GM23338 (cell line): ENCODE data around the gene CEP44. TPM values are rescaled to one million over a fixed set of nuclear protein-coding genes. Genes with fewer than 3 reads are reported as not detected.

Source experiments
- ATAC-seq: fragments of 200-7000 bp; cut with Tn5 transposase; 3 replicates; pipeline ENCODE4 v1.9.1; 2020
- DNase-seq: peaks from one replicate; pipeline ENCODE4 v3.0.0-alpha.2; 2015; ENCODE audit warnings: low spot score
- H2AFZ ChIP-seq: fragments of 200-600 bp; sonication (generic); 2 replicates; pipeline ENCODE4 v1.8.0; 2016; ENCODE audit warnings: antibody characterized with exemption, mild to moderate bottlenecking, moderate library complexity
- H3F3A ChIP-seq: fragments of 200-600 bp; sonication (generic); replicated peaks from 2 replicates; pipeline ENCODE4 v1.8.0; 2017; ENCODE audit warnings: antibody characterized with exemption, mixed run types, low read depth
- H3K27ac ChIP-seq: fragments of 200-600 bp; sonication (generic); 2 replicates; pipeline ENCODE4 v1.6.1; 2016; ENCODE audit warnings: low read depth
- H3K27me3 ChIP-seq: fragments of 200-600 bp; sonication (generic); 2 replicates; pipeline ENCODE4 v1.8.0; 2016; ENCODE audit warnings: mild to moderate bottlenecking, mixed run types, moderate library complexity; ENCODE audit not compliant: insufficient read depth
- H3K36me3 ChIP-seq: fragments of 200-600 bp; sonication (generic); 2 replicates; pipeline ENCODE4 v1.8.0; 2016; ENCODE audit warnings: mild to moderate bottlenecking; ENCODE audit not compliant: insufficient read depth
- H3K4me1 ChIP-seq: fragments of 200-600 bp; sonication (generic); 2 replicates; pipeline ENCODE4 v1.8.0; 2016; ENCODE audit warnings: mild to moderate bottlenecking, moderate library complexity; ENCODE audit not compliant: insufficient read depth
- H3K4me2 ChIP-seq: fragments of 200-600 bp; sonication (generic); 2 replicates; pipeline ENCODE4 v1.7.1; 2017; ENCODE audit warnings: mixed run types
- H3K4me3 ChIP-seq: fragments of 200-600 bp; sonication (generic); 2 replicates; pipeline ENCODE4 v1.6.1; 2016; ENCODE audit warnings: mixed run types
- H3K79me2 ChIP-seq: fragments of 200-600 bp; sonication (generic); replicated peaks from 2 replicates; pipeline ENCODE4 v1.8.0; 2017; ENCODE audit warnings: mild to moderate bottlenecking; ENCODE audit not compliant: insufficient read depth
- H3K9me2 ChIP-seq: fragments of 200-600 bp; sonication (generic); 2 replicates; pipeline ENCODE4 v1.8.0; 2017; ENCODE audit not compliant: insufficient read depth
- H4K20me1 ChIP-seq: fragments of 200-600 bp; sonication (generic); replicated peaks from 2 replicates; pipeline ENCODE4 v1.8.0; 2017; ENCODE audit warnings: mild to moderate bottlenecking; ENCODE audit not compliant: insufficient read depth
- H3K27ac Mint-ChIP-seq: 2 replicates; pipeline ENCODE4 v1.8.0; 2020; ENCODE audit warnings: inconsistent platforms, mild to moderate bottlenecking, moderate library complexity, mixed read lengths
- H3K27me3 Mint-ChIP-seq: 3 replicates; pipeline ENCODE4 v1.8.0; 2022; ENCODE audit warnings: low read depth, mild to moderate bottlenecking, moderate library complexity, mixed read lengths, inconsistent platforms; ENCODE audit not compliant: insufficient read depth, poor library complexity
- H3K36me3 Mint-ChIP-seq: 3 replicates; pipeline ENCODE4 v1.8.0; 2021; ENCODE audit warnings: low read depth, mild to moderate bottlenecking, inconsistent platforms, moderate library complexity, mixed read lengths
- H3K4me1 Mint-ChIP-seq: 3 replicates; pipeline ENCODE4 v1.8.0; 2020; ENCODE audit warnings: mild to moderate bottlenecking, inconsistent platforms, mixed read lengths
- H3K4me3 Mint-ChIP-seq: 3 replicates; pipeline ENCODE4 v1.8.0; 2021; ENCODE audit warnings: moderate library complexity, mild to moderate bottlenecking, inconsistent platforms, mixed read lengths
- H3K9me3 Mint-ChIP-seq: 3 replicates; pipeline ENCODE4 v1.8.0; 2020; ENCODE audit warnings: moderate library complexity, mild to moderate bottlenecking, inconsistent platforms, mixed read lengths
- CREB1 ChIP-seq: fragments of 250-450 bp; sonication (Bioruptor Pico); IDR thresholded peaks from 2 replicates; pipeline ENCODE4 v1.5.0; 2020; ENCODE audit warnings: low read depth, mild to moderate bottlenecking, moderate library complexity
- CTCF ChIP-seq, 2 experiments: fragments of 200-600 bp in 1 of 2; sonication (generic) in 1 of 2; conservative IDR thresholded peaks; 2 replicates each; pipeline versions ENCODE4 v1.5.1 to v1.6.1; 2016 to 2017; ENCODE audit warnings: antibody characterized with exemption in 2 of 2, low read depth in 2 of 2, mild to moderate bottlenecking in 2 of 2, moderate library complexity in 1 of 2
- ETS1 ChIP-seq: IDR thresholded peaks from 2 replicates; pipeline ENCODE4 v1.6.1; 2016; ENCODE audit warnings: antibody characterized with exemption
- EZH2 ChIP-seq: fragments of 200-600 bp; sonication (generic); IDR thresholded peaks from one replicate; pipeline ENCODE4 v1.8.0; 2017; ENCODE audit warnings: antibody characterized with exemption, mild to moderate bottlenecking, low read depth; ENCODE audit not compliant: unreplicated experiment
- EZH2phosphoT487 ChIP-seq: fragments of 200-600 bp; sonication (generic); IDR thresholded peaks from one replicate; pipeline ENCODE4 v1.8.1; 2018; ENCODE audit warnings: antibody characterized with exemption; ENCODE audit not compliant: unreplicated experiment
- JUNB ChIP-seq: IDR thresholded peaks from one replicate; pipeline ENCODE4 v1.6.1; 2016; ENCODE audit warnings: antibody characterized with exemption; ENCODE audit not compliant: unreplicated experiment
- NANOG ChIP-seq: IDR thresholded peaks from 2 replicates; pipeline ENCODE4 v1.6.1; 2016; ENCODE audit warnings: antibody characterized with exemption, borderline replicate concordance
- POLR2AphosphoS5 ChIP-seq: IDR thresholded peaks from 2 replicates; pipeline ENCODE4 v1.6.1; 2016; ENCODE audit warnings: antibody characterized with exemption, low read depth
- REST ChIP-seq: IDR thresholded peaks from one replicate; pipeline ENCODE4 v1.6.1; 2018; ENCODE audit warnings: antibody characterized with exemption; ENCODE audit not compliant: unreplicated experiment
- STAT1 ChIP-seq: IDR thresholded peaks from one replicate; pipeline ENCODE4 v1.6.1; 2016; ENCODE audit warnings: antibody characterized with exemption; ENCODE audit not compliant: unreplicated experiment
- ZNF114 ChIP-seq: fragments of 250-450 bp; sonication (Bioruptor Pico); IDR thresholded peaks from 2 replicates; pipeline ENCODE4 v1.5.0; 2020; ENCODE audit warnings: mild to moderate bottlenecking, moderate library complexity
- polyA plus RNA-seq: library from polyadenylated mRNA; unstranded; fragments of >200 nt; fragmentation: Nextera tagmentation; extraction: Ambion mirVana; gene quantifications from 2 replicates; pipeline ENCODE4 v1.2.1, GENCODE V29; 2016
- total RNA-seq: library from RNA; depleted of rRNA; stranded (reverse); fragments of >200 nt; shearing (Covaris generic); gene quantifications from 2 replicates; pipeline ENCODE4 v1.2.3, GENCODE V29; 2014

Gene CEP44
- total and polyA plus RNA-seq, 2 experiments from 2014 or later: 12.1 to 17.4 TPM

- Histone ChIP-seq H3K9me2 (no peaks in the 10 kb centered on the region), H4K20me1 (no peaks in the 10 kb centered on the region), H3K4me3 (no peak overlapping the region), H3K27me3 (no peaks in the 10 kb centered on the region), H3K79me2 (no peaks in the 10 kb centered on the region), H3K27ac (no peak overlapping the region), H3K4me2 (no peak overlapping the region), H3K36me3 (no peaks in the 10 kb centered on the region), H3F3A (no peaks in the 10 kb centered on the region), H3K4me1 (no peaks in the 10 kb centered on the region), H2AFZ (no peak overlapping the region)
- Mint-ChIP-seq H3K4me1 (peaks cover 5% of the 10 kb centered on the region; the same call in 2 of the 3 replicates), H3K4me3 (no peak overlapping the region), H3K27ac (peak overlapping the region; percentile 89), H3K36me3 (no peaks in the 10 kb centered on the region; the same call in 1 of the 3 replicates), H3K9me3 (no peaks in the 10 kb centered on the region; the same call in 2 of the 3 replicates), H3K27me3 (no peaks in the 10 kb centered on the region)
- no peak for TF ChIP-seq CTCF (conservative IDR thresholded peaks at IDR 0.05; ENCODE audit: low read depth in 2 of 2)
- no peak for TF ChIP-seq STAT1
- TF ChIP-seq ZNF114 (CRISPR knock-in tag): no peak
- TF ChIP-seq EZH2phosphoT487: no peak
- no peak for TF ChIP-seq REST
- TF ChIP-seq ETS1: no peak
- no peak for TF ChIP-seq JUNB
- TF ChIP-seq CREB1 (CRISPR knock-in tag): no peak
- TF ChIP-seq NANOG: no peak
- no peak for TF ChIP-seq POLR2AphosphoS5
- no peak for TF ChIP-seq EZH2
- no peak for DNase-seq
- ATAC-seq: no peak
Measured at GRCh38 chr4:174314274-174314673, 30.6 kb downstream of the CEP44 start.
